HepG2 (cell line): ENCODE data around the gene NEURL3. TPM values are rescaled to one million over a fixed set of nuclear protein-coding genes. Genes with fewer than 3 reads are reported as not detected.

ENCODE experiments used
- ETV6 ChIP-seq: sonication (generic); formaldehyde crosslinking; conservative IDR thresholded peaks from 2 replicates; pipeline ENCODE4 v1.4.0; 2020; ENCODE audit warnings: missing genetic modification reagents
- KLF6 ChIP-seq: IDR thresholded peaks from 2 replicates; pipeline ENCODE4 v1.8.0; 2016; ENCODE audit warnings: missing biosample characterization, missing genetic modification reagents
- MATR3 ChIP-seq: sonication (generic); formaldehyde crosslinking; IDR thresholded peaks from 2 replicates; pipeline ENCODE4 v1.4.0; 2020; ENCODE audit warnings: missing genetic modification reagents
- MBD4 ChIP-seq: IDR thresholded peaks from 2 replicates; pipeline ENCODE4 v1.6.1; 2012; ENCODE audit warnings: low read length, inconsistent platforms, borderline replicate concordance
- MEIS1 ChIP-seq: sonication (generic); formaldehyde crosslinking; IDR thresholded peaks from 2 replicates; pipeline ENCODE4 v1.9.0; 2021; ENCODE audit warnings: mild to moderate bottlenecking, missing genetic modification reagents, moderate library complexity, borderline replicate concordance
- MIXL1 ChIP-seq: IDR thresholded peaks from 2 replicates; pipeline ENCODE4 v1.6.1; 2016
- NFE2 ChIP-seq: sonication (generic); formaldehyde crosslinking; IDR thresholded peaks from 2 replicates; pipeline ENCODE4 v1.4.0; 2020; ENCODE audit warnings: missing genetic modification reagents
- RBM22 ChIP-seq: fragments of 200-400 bp; formaldehyde crosslinking; optimal IDR thresholded peaks from 2 replicates; pipeline ENCODE3; 2017; ENCODE audit warnings: mild to moderate bottlenecking, low read length, moderate library complexity
- REL ChIP-seq: sonication (generic); formaldehyde crosslinking; conservative IDR thresholded peaks from 2 replicates; pipeline ENCODE4 v1.8.0; 2022; ENCODE audit warnings: mild to moderate bottlenecking, missing genetic modification reagents, moderate library complexity
- SCMH1 ChIP-seq: sonication (generic); formaldehyde crosslinking; IDR thresholded peaks from 2 replicates; pipeline ENCODE4 v1.9.0; 2021; ENCODE audit warnings: missing genetic modification reagents, mild to moderate bottlenecking, borderline replicate concordance
- SP4 ChIP-seq: sonication (generic); formaldehyde crosslinking; IDR thresholded peaks from 2 replicates; pipeline ENCODE4 v1.8.1; 2023; ENCODE audit warnings: mild to moderate bottlenecking, missing genetic modification reagents
- SRY ChIP-seq: sonication (generic); formaldehyde crosslinking; IDR thresholded peaks from 2 replicates; pipeline ENCODE4 v1.8.0; 2022; ENCODE audit warnings: mild to moderate bottlenecking, missing genetic modification reagents
- TARDBP ChIP-seq: sonication (generic); formaldehyde crosslinking; IDR thresholded peaks from 2 replicates; pipeline ENCODE4 v1.8.0; 2022; ENCODE audit warnings: mild to moderate bottlenecking, missing genetic modification reagents
- TOE1 ChIP-seq: sonication (generic); formaldehyde crosslinking; IDR thresholded peaks from 2 replicates; pipeline ENCODE4 v1.4.0; 2020; ENCODE audit warnings: mild to moderate bottlenecking, missing genetic modification reagents
- ZBTB3 ChIP-seq: sonication (generic); formaldehyde crosslinking; IDR thresholded peaks from 2 replicates; pipeline ENCODE4 v1.4.0; 2020; ENCODE audit warnings: low read depth, mild to moderate bottlenecking, moderate library complexity, missing genetic modification reagents, borderline replicate concordance
- ZBTB43 ChIP-seq: sonication (generic); formaldehyde crosslinking; conservative IDR thresholded peaks from 2 replicates; pipeline ENCODE4 v1.4.0; 2020; ENCODE audit warnings: missing genetic modification reagents
- ZNF205 ChIP-seq: IDR thresholded peaks from 2 replicates; pipeline ENCODE4 v1.6.1; 2018; ENCODE audit warnings: missing biosample characterization, missing genetic modification reagents
- ZNF253 ChIP-seq: sonication (generic); formaldehyde crosslinking; IDR thresholded peaks from 2 replicates; pipeline ENCODE4 v1.8.0; 2022; ENCODE audit warnings: mild to moderate bottlenecking, missing genetic modification reagents, borderline replicate concordance
- ZNF326 ChIP-seq: sonication (generic); formaldehyde crosslinking; IDR thresholded peaks from 2 replicates; pipeline ENCODE4 v1.4.0; 2020; ENCODE audit warnings: missing genetic modification reagents, borderline replicate concordance
- ZNF530 ChIP-seq: sonication (generic); formaldehyde crosslinking; IDR thresholded peaks from 2 replicates; pipeline ENCODE4 v1.5.0; 2020; ENCODE audit warnings: low read depth, mild to moderate bottlenecking, missing genetic modification reagents
- ZNF747 ChIP-seq: sonication (generic); formaldehyde crosslinking; IDR thresholded peaks from 2 replicates; pipeline ENCODE4 v1.8.1; 2023; ENCODE audit warnings: missing genetic modification reagents, mild to moderate bottlenecking, borderline replicate concordance
- ZNF768 ChIP-seq: sonication (generic); formaldehyde crosslinking; IDR thresholded peaks from 2 replicates; pipeline ENCODE4 v1.4.0; 2020; ENCODE audit warnings: missing genetic modification reagents
- polyA plus RNA-seq, 8 experiments: library from polyadenylated mRNA; depleted of rRNA in 3 of 8; stranded (reverse) in 7 of 8; unstranded in 1 of 8; fragments of >200 nt; fragmentation: Illumina TruSeq in 4 of 8; extraction: Trizol in 4 of 8; gene quantifications; 2 replicates each; pipeline versions ENCODE4 v1.2.1 to v1.2.3, GENCODE V29; 2011 to 2016; ENCODE audit warnings: low read depth in 4 of 8, missing spikeins in 1 of 8, mixed read lengths in 1 of 8; ENCODE audit not compliant: insufficient read depth in 1 of 8
- total RNA-seq, 5 experiments: library from RNA; depleted of rRNA; stranded (reverse); fragments of >200 nt; fragmentation: Illumina TruSeq; extraction: Trizol; gene quantifications; 2 replicates each; pipeline ENCODE4 v1.2.3, GENCODE V29; 2016; ENCODE audit warnings: low read depth in 1 of 5
- TF ChIP-seq, protein P1 (sequence below): sonication (generic); formaldehyde crosslinking; IDR thresholded peaks from 2 replicates; pipeline ENCODE4 v1.4.0; 2020; ENCODE audit warnings: missing genetic modification reagents, borderline replicate concordance
- TF ChIP-seq, protein P2 (sequence below), 2 experiments: IDR thresholded peaks; 2 replicates each; pipeline ENCODE4 v1.6.1; 2011 to 2012; ENCODE audit warnings: low read length in 2 of 2, borderline replicate concordance in 1 of 2, low read depth in 1 of 2, mild to moderate bottlenecking in 1 of 2, moderate library complexity in 1 of 2
- TF ChIP-seq, protein P3 (sequence below): sonication (generic); formaldehyde crosslinking; IDR thresholded peaks from 2 replicates; pipeline ENCODE4 v1.4.0; 2020; ENCODE audit warnings: mild to moderate bottlenecking, missing genetic modification reagents

The NEURL3 gene
- total and polyA plus RNA-seq, 2 of the 13 experiments (the other 11 are each of a cell fraction or from before 2014, with no cell fraction given), result 0.16 to 1.2 TPM

- TF ChIP-seq, protein P1, sequence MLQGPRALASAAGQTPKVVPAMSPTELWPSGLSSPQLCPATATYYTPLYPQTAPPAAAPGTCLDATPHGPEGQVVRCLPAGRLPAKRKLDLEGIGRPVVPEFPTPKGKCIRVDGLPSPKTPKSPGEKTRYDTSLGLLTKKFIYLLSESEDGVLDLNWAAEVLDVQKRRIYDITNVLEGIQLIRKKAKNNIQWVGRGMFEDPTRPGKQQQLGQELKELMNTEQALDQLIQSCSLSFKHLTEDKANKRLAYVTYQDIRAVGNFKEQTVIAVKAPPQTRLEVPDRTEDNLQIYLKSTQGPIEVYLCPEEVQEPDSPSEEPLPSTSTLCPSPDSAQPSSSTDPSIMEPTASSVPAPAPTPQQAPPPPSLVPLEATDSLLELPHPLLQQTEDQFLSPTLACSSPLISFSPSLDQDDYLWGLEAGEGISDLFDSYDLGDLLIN (CRISPR knock-in tag), result no peak
- TF ChIP-seq ZNF326 (CRISPR knock-in tag) (no peak), NFE2 (no peak), TARDBP (CRISPR knock-in tag) (no peak), ETV6 (no peak), KLF6 (CRISPR knock-in tag) (no peak), ZNF747 (no peak), MEIS1 (CRISPR knock-in tag) (no peak; the same call in 1 of the 2 replicates), TOE1 (CRISPR knock-in tag) (no peak), SRY (peak; percentile 71; the same call in 1 of the 2 replicates), ZNF768 (0 out of 2 replicates have a peak, but pooled peaks have one; percentile 7), ZNF253 (CRISPR knock-in tag) (no peak), MATR3 (CRISPR knock-in tag) (no peak), ZBTB43 (CRISPR knock-in tag) (no peak), REL (CRISPR knock-in tag) (0 out of 2 replicates have a peak, but pooled peaks have one; percentile 38), ZNF205 (CRISPR knock-in tag) (no peak), ZBTB3 (no peak), RBM22 (no peak), SP4 (CRISPR knock-in tag) (no peak), MBD4 (no peak), MIXL1 (CRISPR knock-in tag) (no peak), ZNF530 (no peak), SCMH1 (CRISPR knock-in tag) (no peak)
- TF ChIP-seq, protein P2, sequence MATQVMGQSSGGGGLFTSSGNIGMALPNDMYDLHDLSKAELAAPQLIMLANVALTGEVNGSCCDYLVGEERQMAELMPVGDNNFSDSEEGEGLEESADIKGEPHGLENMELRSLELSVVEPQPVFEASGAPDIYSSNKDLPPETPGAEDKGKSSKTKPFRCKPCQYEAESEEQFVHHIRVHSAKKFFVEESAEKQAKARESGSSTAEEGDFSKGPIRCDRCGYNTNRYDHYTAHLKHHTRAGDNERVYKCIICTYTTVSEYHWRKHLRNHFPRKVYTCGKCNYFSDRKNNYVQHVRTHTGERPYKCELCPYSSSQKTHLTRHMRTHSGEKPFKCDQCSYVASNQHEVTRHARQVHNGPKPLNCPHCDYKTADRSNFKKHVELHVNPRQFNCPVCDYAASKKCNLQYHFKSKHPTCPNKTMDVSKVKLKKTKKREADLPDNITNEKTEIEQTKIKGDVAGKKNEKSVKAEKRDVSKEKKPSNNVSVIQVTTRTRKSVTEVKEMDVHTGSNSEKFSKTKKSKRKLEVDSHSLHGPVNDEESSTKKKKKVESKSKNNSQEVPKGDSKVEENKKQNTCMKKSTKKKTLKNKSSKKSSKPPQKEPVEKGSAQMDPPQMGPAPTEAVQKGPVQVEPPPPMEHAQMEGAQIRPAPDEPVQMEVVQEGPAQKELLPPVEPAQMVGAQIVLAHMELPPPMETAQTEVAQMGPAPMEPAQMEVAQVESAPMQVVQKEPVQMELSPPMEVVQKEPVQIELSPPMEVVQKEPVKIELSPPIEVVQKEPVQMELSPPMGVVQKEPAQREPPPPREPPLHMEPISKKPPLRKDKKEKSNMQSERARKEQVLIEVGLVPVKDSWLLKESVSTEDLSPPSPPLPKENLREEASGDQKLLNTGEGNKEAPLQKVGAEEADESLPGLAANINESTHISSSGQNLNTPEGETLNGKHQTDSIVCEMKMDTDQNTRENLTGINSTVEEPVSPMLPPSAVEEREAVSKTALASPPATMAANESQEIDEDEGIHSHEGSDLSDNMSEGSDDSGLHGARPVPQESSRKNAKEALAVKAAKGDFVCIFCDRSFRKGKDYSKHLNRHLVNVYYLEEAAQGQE (IDR thresholded peaks at IDR 0.05; ENCODE audit: borderline replicate concordance in 1 of 2, low read depth in 1 of 2, low read length in 2 of 2), result no peak
- TF ChIP-seq, protein P3, sequence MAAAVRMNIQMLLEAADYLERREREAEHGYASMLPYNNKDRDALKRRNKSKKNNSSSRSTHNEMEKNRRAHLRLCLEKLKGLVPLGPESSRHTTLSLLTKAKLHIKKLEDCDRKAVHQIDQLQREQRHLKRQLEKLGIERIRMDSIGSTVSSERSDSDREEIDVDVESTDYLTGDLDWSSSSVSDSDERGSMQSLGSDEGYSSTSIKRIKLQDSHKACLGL, result peak; percentile 4
Observed at GRCh38 chr2:96537066-96537733, 32.0 kb upstream of the NEURL3 start (continued).
